H1 (cell line): Measurements from ENCODE around the gene NOS1AP. TPM values are rescaled to one million over a fixed set of nuclear protein-coding genes. Genes with fewer than 3 reads are reported as not detected.

ENCODE experiments used
- CTCF ChIA-PET: fragments of 300-600 bp; sonication (Branson Sonifier 250); formaldehyde crosslinking; loops from one replicate; lab custom pipeline; 2021; ENCODE audit not compliant: partially characterized antibody; lab: Charles Lee
- POLR2A ChIA-PET: fragments of 300-600 bp; sonication (Branson Sonifier 250); formaldehyde crosslinking; loops from one replicate; lab custom pipeline; 2021; ENCODE audit warnings: inconsistent platforms; ENCODE audit not compliant: partially characterized antibody; lab: Charles Lee
- DNase-seq, 2 experiments: peaks; one replicate each; pipeline versions ENCODE4 v3.0.0 to v3.0.0-alpha.2; 2010 to 2022; ENCODE audit warnings: low spot score in 2 of 2, low read depth in 1 of 2, mixed read lengths in 1 of 2
- FAIRE-seq: peaks from 2 replicates; lab custom pipeline; 2011; peaks lifted over from hg19 to GRCh38; lab: Jason Lieb, UNC
- H2AFZ ChIP-seq: 2 replicates; pipeline ENCODE4 v1.8.1; 2012; ENCODE audit warnings: low read length, inconsistent platforms
- H2AK5ac ChIP-seq: 2 replicates; pipeline ENCODE4 v1.6.1; 2013; ENCODE audit warnings: low read depth, low read length
- H2BK120ac ChIP-seq: replicated peaks from 2 replicates; pipeline ENCODE3; 2013; ENCODE audit warnings: low read depth, low read length, inconsistent platforms
- H2BK12ac ChIP-seq: 2 replicates; pipeline ENCODE4 v1.6.1; 2013; ENCODE audit warnings: low read depth, low read length
- H2BK15ac ChIP-seq: 2 replicates; pipeline ENCODE4 v1.6.1; 2013; ENCODE audit warnings: low read length
- H2BK20ac ChIP-seq: 2 replicates; pipeline ENCODE4 v1.6.1; 2013; ENCODE audit warnings: low read length
- H2BK5ac ChIP-seq: 2 replicates; pipeline ENCODE4 v1.6.1; 2013; ENCODE audit warnings: low read depth, low read length
- H3K14ac ChIP-seq: 2 replicates; pipeline ENCODE4 v1.6.1; 2013; ENCODE audit warnings: inconsistent platforms; ENCODE audit not compliant: insufficient read length
- H3K18ac ChIP-seq: 2 replicates; pipeline ENCODE4 v1.6.1; 2013; ENCODE audit warnings: low read length; ENCODE audit errors: extremely low read depth
- H3K23ac ChIP-seq: 2 replicates; pipeline ENCODE4 v1.6.1; 2013; ENCODE audit warnings: inconsistent platforms; ENCODE audit not compliant: insufficient read length
- H3K23me2 ChIP-seq: 2 replicates; pipeline ENCODE4 v1.6.1; 2013; ENCODE audit warnings: low read depth, low read length
- H3K27ac ChIP-seq: 2 replicates; pipeline ENCODE4 v1.6.1; 2011; ENCODE audit warnings: low read depth, low read length, inconsistent platforms
- H3K27me3 ChIP-seq, 4 experiments: replicated peaks in 1 of 4; 1 replicate in 1 of 4; 2 replicates in 3 of 4; pipeline versions ENCODE4 v1.6.1 to v1.8.1; 2011 to 2013; ENCODE audit warnings: low read length in 3 of 4, mild to moderate bottlenecking in 3 of 4, inconsistent platforms in 2 of 4, mixed read lengths in 2 of 4, moderate library complexity in 1 of 4; ENCODE audit not compliant: control insufficient read depth in 3 of 4, insufficient read depth in 3 of 4; ENCODE audit errors: extremely low read depth in 1 of 4
- H3K36me3 ChIP-seq, 4 experiments: 2 replicates each; pipeline versions ENCODE4 v1.6.1 to v1.8.1; 2011 to 2013; ENCODE audit warnings: mild to moderate bottlenecking in 4 of 4, low read length in 3 of 4, moderate library complexity in 2 of 4, control low read depth in 1 of 4, inconsistent platforms in 1 of 4; ENCODE audit not compliant: insufficient read depth in 4 of 4, control insufficient read depth in 2 of 4
- H3K4ac ChIP-seq: replicated peaks from 2 replicates; pipeline ENCODE3; 2013; ENCODE audit warnings: low read length, low read depth, mixed read lengths, inconsistent platforms; ENCODE audit not compliant: insufficient read length
- H3K4me1 ChIP-seq, 4 experiments: replicated peaks in 1 of 4; 1 replicate in 1 of 4; 2 replicates in 3 of 4; pipeline versions ENCODE4 v1.6.1 to v1.8.1; 2011 to 2013; ENCODE audit warnings: low read length in 3 of 4, inconsistent platforms in 2 of 4, mixed read lengths in 1 of 4; ENCODE audit not compliant: insufficient read depth in 4 of 4, control insufficient read depth in 3 of 4
- H3K4me2 ChIP-seq, 2 experiments: 2 replicates each; pipeline versions ENCODE4 v1.6.1 to v1.8.1; 2011 to 2013; ENCODE audit warnings: low read depth in 2 of 2, low read length in 2 of 2, control low read depth in 1 of 2, inconsistent platforms in 1 of 2, mild to moderate bottlenecking in 1 of 2; ENCODE audit not compliant: insufficient read depth in 1 of 2
- H3K4me3 ChIP-seq, 4 experiments: fragments of 200-600, 300-600 bp in 1 of 4; sonication (generic), shearing (Covaris generic), sonication (Bioruptor Twin) in 1 of 4; 2 replicates each; pipeline versions ENCODE4 v1.5.1 to v1.8.1; 2011 to 2016; ENCODE audit warnings: low read length in 4 of 4, low read depth in 3 of 4, control low read depth in 2 of 4, inconsistent platforms in 2 of 4, mild to moderate bottlenecking in 2 of 4, mixed read lengths in 1 of 4, moderate library complexity in 1 of 4; ENCODE audit not compliant: insufficient read depth in 2 of 4; ENCODE audit errors: extremely low read depth in 1 of 4
- H3K56ac ChIP-seq: replicated peaks from 2 replicates; pipeline ENCODE3; 2013; ENCODE audit warnings: low read depth, mild to moderate bottlenecking, mixed read lengths, low read length, inconsistent platforms; ENCODE audit not compliant: insufficient read length
- H3K79me1 ChIP-seq: 2 replicates; pipeline ENCODE4 v1.6.1; 2013; ENCODE audit warnings: low read depth, low read length, control low read depth
- H3K79me2 ChIP-seq, 2 experiments: 2 replicates each; pipeline versions ENCODE4 v1.6.1 to v1.8.1; 2012 to 2013; ENCODE audit warnings: low read length in 2 of 2, mild to moderate bottlenecking in 2 of 2, inconsistent platforms in 1 of 2; ENCODE audit not compliant: insufficient read depth in 2 of 2, control insufficient read depth in 1 of 2
- H3K9ac ChIP-seq, 4 experiments: replicated peaks in 1 of 4; 1 replicate in 1 of 4; 2 replicates in 3 of 4; pipeline versions ENCODE4 v1.6.1 to v1.8.1; 2011 to 2013; ENCODE audit warnings: low read depth in 3 of 4, low read length in 3 of 4, control low read depth in 2 of 4, mild to moderate bottlenecking in 2 of 4, moderate library complexity in 2 of 4, inconsistent platforms in 1 of 4; ENCODE audit errors: extremely low read depth in 1 of 4
- H3K9me3 ChIP-seq, 2 experiments: 2 replicates each; pipeline versions ENCODE4 v1.6.1 to v1.8.1; 2012 to 2013; ENCODE audit warnings: mild to moderate bottlenecking in 2 of 2, moderate library complexity in 2 of 2, control low read depth in 1 of 2, inconsistent platforms in 1 of 2, low read depth in 1 of 2, low read length in 1 of 2, mixed read lengths in 1 of 2; ENCODE audit not compliant: insufficient read depth in 2 of 2
- H4K20me1 ChIP-seq, 2 experiments: replicated peaks in 1 of 2; 2 replicates each; pipeline versions ENCODE3 to v1.8.1; 2011 to 2013; ENCODE audit warnings: inconsistent platforms in 2 of 2, low read length in 2 of 2, mild to moderate bottlenecking in 1 of 2; ENCODE audit not compliant: insufficient read depth in 2 of 2, control insufficient read depth in 1 of 2
- H4K5ac ChIP-seq: 2 replicates; pipeline ENCODE4 v1.6.1; 2013; ENCODE audit warnings: low read length, low read depth, mixed read lengths, inconsistent platforms; ENCODE audit not compliant: insufficient read length
- H4K8ac ChIP-seq: 2 replicates; pipeline ENCODE4 v1.8.0; 2013; ENCODE audit warnings: mild to moderate bottlenecking, moderate library complexity, low read length, inconsistent platforms; ENCODE audit not compliant: insufficient read depth; ENCODE audit errors: extremely low read depth
- H4K91ac ChIP-seq: replicated peaks from 2 replicates; pipeline ENCODE3; 2013; ENCODE audit warnings: low read length, mixed read lengths, inconsistent platforms; ENCODE audit not compliant: insufficient read length
- BACH1 ChIP-seq: IDR thresholded peaks from 2 replicates; pipeline ENCODE4 v1.6.1; 2012; ENCODE audit warnings: low read length, improper control_type of control experiment
- EGR1 ChIP-seq: IDR thresholded peaks from 2 replicates; pipeline ENCODE4 v1.6.1; 2011; ENCODE audit warnings: low read depth, low read length, borderline replicate concordance
- EZH2 ChIP-seq: fragments of 200-600 bp; sonication (generic); IDR thresholded peaks from 2 replicates; pipeline ENCODE4 v1.7.1; 2012; ENCODE audit warnings: low read depth, mild to moderate bottlenecking, moderate library complexity, low read length, inconsistent platforms; ENCODE audit not compliant: severe bottlenecking
- NANOG ChIP-seq: IDR thresholded peaks from 2 replicates; pipeline ENCODE4 v1.6.1; 2011; ENCODE audit warnings: low read length, low read depth, mild to moderate bottlenecking, inconsistent platforms; ENCODE audit not compliant: insufficient read depth, poor library complexity, severe bottlenecking
- RFX5 ChIP-seq: IDR thresholded peaks from 2 replicates; pipeline ENCODE4 v1.6.1; 2011; ENCODE audit warnings: low read depth, low read length, improper control_type of control experiment, borderline replicate concordance
- TAF7 ChIP-seq: optimal IDR thresholded peaks from 2 replicates; pipeline ENCODE3; 2011; ENCODE audit warnings: low read depth, mild to moderate bottlenecking, inconsistent platforms, low read length, moderate library complexity, borderline replicate concordance
- WGBS, 2 experiments: shearing (Covaris generic) in 1 of 2; methylation state at CpG; one replicate each; pipeline versions ENCODE4 v1.1.6 to v1.1.7; 2013 to 2015; ENCODE audit warnings: low lambda C conversion rate in 2 of 2, mixed read lengths in 2 of 2, inconsistent platforms in 1 of 2, low coverage in 1 of 2, missing lambda C conversion rate in 1 of 2; ENCODE audit not compliant: insufficient replicate concordance in 2 of 2, insufficient coverage in 1 of 2, insufficient read length in 1 of 2; ENCODE audit errors: extremely low coverage in 1 of 2, missing lambda C conversion rate in 1 of 2; 5-methylcytosine and 5-hydroxymethylcytosine counted together
- polyA plus RNA-seq, 7 experiments: library from polyadenylated mRNA; depleted of rRNA in 3 of 7; stranded (reverse) in 5 of 7; unstranded in 2 of 7; fragments of >200 nt in 5 of 7; fragments of 200-250 nt in 2 of 7; gene quantifications; 1 replicate in 5 of 7; 2 replicates in 1 of 7; 4 replicates in 1 of 7; pipeline versions ENCODE4 v1.2.1 to v1.2.3, GENCODE V29; 2011 to 2013; ENCODE audit warnings: missing spikeins in 2 of 7, mixed read lengths in 2 of 7
- total RNA-seq: library from RNA; stranded (reverse); fragmentation: NEBNext Ultra II Directional; extraction: Animal tissue kit (Norgen Biotek cat#: 25700); gene quantifications from 2 replicates; pipeline ENCODE4 v1.2.1, GENCODE V29; 2021

The NOS1AP gene
- total and polyA plus RNA-seq, 2 of the 8 experiments (the other 6 are each of a cell fraction or from before 2014, with no cell fraction given): 2.4 to 12.1 TPM

- H4K8ac ChIP-seq: no peak overlapping the region
- H3K9ac ChIP-seq: no peak overlapping the region
- no peaks in the 10 kb centered on the region for H3K36me3 ChIP-seq
- H3K14ac ChIP-seq: no peak overlapping the region
- CTCF ChIA-PET: interaction anchor here (0.7 to 7.4 kb wide), 16 partner anchors 8 to 356 kb away, joined by 3 to 180 read pairs (median 4); partner anchors contain the start of gene OLFML2B
- H2AFZ ChIP-seq: no peak overlapping the region
- no peaks in the 10 kb centered on the region for H3K79me2 ChIP-seq
- H4K91ac ChIP-seq: no peak overlapping the region
- H2BK5ac ChIP-seq: no peak overlapping the region
- POLR2A ChIA-PET: no interaction called here
- no peaks in the 10 kb centered on the region for H3K9me3 ChIP-seq
- no peak overlapping the region for H3K18ac ChIP-seq
- H2BK12ac ChIP-seq: no peak overlapping the region
- no peak overlapping the region for H3K23ac ChIP-seq
- no peak overlapping the region for H4K5ac ChIP-seq
- H3K56ac ChIP-seq: no peak overlapping the region
- no peak overlapping the region for H3K4ac ChIP-seq
- no peaks in the 10 kb centered on the region for H4K20me1 ChIP-seq
- no peak overlapping the region for H3K4me3 ChIP-seq
- no peaks in the 10 kb centered on the region; a peak in 1 of 7 replicates for H3K4me1 ChIP-seq
- H2BK120ac ChIP-seq: no peak overlapping the region
- TF ChIP-seq BACH1 (no peak), EGR1 (no peak), TAF7 (no peak), EZH2 (no peak), NANOG (no peak), RFX5 (no peak)
- no peak overlapping the region for H2AK5ac ChIP-seq
- H2BK15ac ChIP-seq: no peak overlapping the region
- H3K79me1 ChIP-seq: no peaks in the 10 kb centered on the region
- peaks cover 2% of the 10 kb centered on the region; the same call in 1 of the 2 replicates for H3K23me2 ChIP-seq
- H3K27me3 ChIP-seq: no peaks in the 10 kb centered on the region
- H3K4me2 ChIP-seq: no peak overlapping the region
- FAIRE-seq: no peak
- no peak for DNase-seq
- no peak overlapping the region for H3K27ac ChIP-seq
- 62% methylated on average over 2 of the region's 2 CpGs; no CpG with 5 or more reads in 1 of the 2 experiments for WGBS, 2 experiments
- no peak overlapping the region for H2BK20ac ChIP-seq
Observed at GRCh38 chr1:162035241-162035640, 34.2 kb upstream of the NOS1AP start.
